Fibroblast of lung (primary cell): Measurements from ENCODE around the gene TRIM37. TPM values are rescaled to one million over a fixed set of nuclear protein-coding genes. Genes with fewer than 3 reads are reported as not detected.

Experiments
- DNase-seq, 2 donors: peaks; one replicate each; pipeline versions ENCODE4 v3.0.0 to v3.0.0-alpha.2; 2010; ENCODE audit warnings: low read depth in 2 of 2
- H2AFZ ChIP-seq: 2 replicates; pipeline ENCODE4 v1.5.1; 2012; ENCODE audit warnings: low read length, control low read depth, inconsistent platforms
- H3K27ac ChIP-seq: 2 replicates; pipeline ENCODE4 v1.5.1; 2011; ENCODE audit warnings: low read length, control low read depth; ENCODE audit not compliant: insufficient read depth
- H3K27me3 ChIP-seq: 2 replicates; pipeline ENCODE4 v1.5.1; 2011; ENCODE audit warnings: mild to moderate bottlenecking, low read length; ENCODE audit not compliant: control insufficient read depth, insufficient read depth
- H3K36me3 ChIP-seq: 2 replicates; pipeline ENCODE4 v1.5.1; 2011; ENCODE audit warnings: low read length; ENCODE audit not compliant: control insufficient read depth, insufficient read depth
- H3K4me1 ChIP-seq: 2 replicates; pipeline ENCODE4 v1.5.1; 2011; ENCODE audit warnings: low read length; ENCODE audit not compliant: control insufficient read depth, insufficient read depth; ENCODE audit errors: extremely low read depth
- H3K4me2 ChIP-seq: 2 replicates; pipeline ENCODE4 v1.5.1; 2011; ENCODE audit warnings: low read length, control low read depth; ENCODE audit not compliant: insufficient read depth; ENCODE audit errors: extremely low read depth
- H3K4me3 ChIP-seq, 4 experiments: fragments of 200-600 bp in 1 of 4; sonication (generic) in 1 of 4; replicated peaks in 1 of 4; 2 replicates each; pipeline ENCODE4 v1.5.1; 2011 to 2016; ENCODE audit warnings: low read length in 4 of 4, low read depth in 3 of 4, mild to moderate bottlenecking in 3 of 4, control low read depth in 2 of 4, inconsistent platforms in 1 of 4, mixed read lengths in 1 of 4; ENCODE audit not compliant: insufficient read depth in 1 of 4; ENCODE audit errors: control extremely low read depth in 1 of 4
- H3K79me2 ChIP-seq: 2 replicates; pipeline ENCODE4 v1.5.1; 2012; ENCODE audit warnings: mild to moderate bottlenecking, low read length, inconsistent platforms; ENCODE audit not compliant: control insufficient read depth, insufficient read depth
- H3K9ac ChIP-seq: 2 replicates; pipeline ENCODE4 v1.5.1; 2011; ENCODE audit warnings: mild to moderate bottlenecking, low read length, control low read depth; ENCODE audit not compliant: insufficient read depth
- H3K9me3 ChIP-seq: 2 replicates; pipeline ENCODE4 v1.5.1; 2012; ENCODE audit warnings: low read depth, low read length; ENCODE audit not compliant: control insufficient read depth, insufficient read depth
- H4K20me1 ChIP-seq: 2 replicates; pipeline ENCODE4 v1.5.1; 2011; ENCODE audit warnings: low read length; ENCODE audit not compliant: control insufficient read depth, insufficient read depth; ENCODE audit errors: extremely low read depth
- EZH2 ChIP-seq: IDR thresholded peaks from 2 replicates; pipeline ENCODE4 v1.5.1; 2012; ENCODE audit warnings: low read length, control low read depth, mild to moderate bottlenecking; ENCODE audit errors: missing control alignments
- polyA plus RNA-seq, 2 donors: library from polyadenylated mRNA; depleted of rRNA in 1 of 2; stranded (reverse) in 1 of 2; unstranded in 1 of 2; fragments of >200 nt; gene quantifications; 2 replicates each; pipeline ENCODE4 v1.2.1, GENCODE V29; 2011 to 2012; ENCODE audit warnings: missing spikeins in 1 of 2
- total RNA-seq: library from RNA; depleted of rRNA; stranded (reverse); fragments of >200 nt; gene quantifications from 2 replicates; pipeline ENCODE4 v1.2.1, GENCODE V29; 2014
- TF ChIP-seq, protein P1 (sequence below), 2 donors: IDR thresholded peaks in 1 of 2; conservative IDR thresholded peaks in 1 of 2; 1 replicate in 1 of 2; 2 replicates in 1 of 2; pipeline ENCODE4 v1.5.1; 2011 to 2012; ENCODE audit warnings: low read length in 2 of 2, control low read depth in 1 of 2, inconsistent platforms in 1 of 2, low read depth in 1 of 2, mild to moderate bottlenecking in 1 of 2

The TRIM37 gene
- total and polyA plus RNA-seq, 2 donors (not counting 1 experiment from before 2014, with no cell fraction given): 29.3 to 55.3 TPM

DNA sequence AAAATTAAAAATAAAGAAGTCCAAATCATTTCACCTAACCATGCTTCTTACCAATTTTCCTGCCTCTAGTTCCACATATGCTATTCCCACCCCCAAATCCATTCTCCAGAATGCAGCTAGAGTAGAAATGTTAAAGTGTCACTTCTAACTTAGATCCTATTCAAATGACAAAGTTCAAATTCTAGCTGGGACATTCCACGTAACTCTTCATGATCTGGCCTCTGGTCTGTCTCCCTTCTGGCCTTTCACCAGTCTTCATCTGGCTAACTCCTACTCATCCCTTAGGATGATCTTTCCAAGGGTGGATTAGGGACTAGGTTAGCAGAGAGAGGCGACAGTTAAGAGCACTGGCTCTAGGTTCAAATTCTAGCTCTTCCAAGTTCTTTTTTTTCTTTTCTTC is 97.9 kb downstream of the TRIM37 start:
- Histone ChIP-seq H3K4me3 (no peak overlapping the region), H3K27ac (no peak overlapping the region), H3K9ac (no peak overlapping the region), H4K20me1 (no peaks in the 10 kb centered on the region), H3K79me2 (no peaks in the 10 kb centered on the region), H3K4me1 (no peaks in the 10 kb centered on the region), H3K9me3 (no peaks in the 10 kb centered on the region), H3K4me2 (no peak overlapping the region), H3K27me3 (no peaks in the 10 kb centered on the region), H3K36me3 (no peaks in the 10 kb centered on the region), H2AFZ (no peak overlapping the region)
- DNase-seq: no peak
- TF ChIP-seq, protein P1, sequence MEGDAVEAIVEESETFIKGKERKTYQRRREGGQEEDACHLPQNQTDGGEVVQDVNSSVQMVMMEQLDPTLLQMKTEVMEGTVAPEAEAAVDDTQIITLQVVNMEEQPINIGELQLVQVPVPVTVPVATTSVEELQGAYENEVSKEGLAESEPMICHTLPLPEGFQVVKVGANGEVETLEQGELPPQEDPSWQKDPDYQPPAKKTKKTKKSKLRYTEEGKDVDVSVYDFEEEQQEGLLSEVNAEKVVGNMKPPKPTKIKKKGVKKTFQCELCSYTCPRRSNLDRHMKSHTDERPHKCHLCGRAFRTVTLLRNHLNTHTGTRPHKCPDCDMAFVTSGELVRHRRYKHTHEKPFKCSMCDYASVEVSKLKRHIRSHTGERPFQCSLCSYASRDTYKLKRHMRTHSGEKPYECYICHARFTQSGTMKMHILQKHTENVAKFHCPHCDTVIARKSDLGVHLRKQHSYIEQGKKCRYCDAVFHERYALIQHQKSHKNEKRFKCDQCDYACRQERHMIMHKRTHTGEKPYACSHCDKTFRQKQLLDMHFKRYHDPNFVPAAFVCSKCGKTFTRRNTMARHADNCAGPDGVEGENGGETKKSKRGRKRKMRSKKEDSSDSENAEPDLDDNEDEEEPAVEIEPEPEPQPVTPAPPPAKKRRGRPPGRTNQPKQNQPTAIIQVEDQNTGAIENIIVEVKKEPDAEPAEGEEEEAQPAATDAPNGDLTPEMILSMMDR (conservative IDR thresholded peaks at IDR 0.05 in 1 of 2, IDR thresholded peaks at IDR 0.05 in 1 of 2; ENCODE audit: low read depth in 1 of 2, low read length in 2 of 2): no peak
- no peak for TF ChIP-seq EZH2

DNA sequence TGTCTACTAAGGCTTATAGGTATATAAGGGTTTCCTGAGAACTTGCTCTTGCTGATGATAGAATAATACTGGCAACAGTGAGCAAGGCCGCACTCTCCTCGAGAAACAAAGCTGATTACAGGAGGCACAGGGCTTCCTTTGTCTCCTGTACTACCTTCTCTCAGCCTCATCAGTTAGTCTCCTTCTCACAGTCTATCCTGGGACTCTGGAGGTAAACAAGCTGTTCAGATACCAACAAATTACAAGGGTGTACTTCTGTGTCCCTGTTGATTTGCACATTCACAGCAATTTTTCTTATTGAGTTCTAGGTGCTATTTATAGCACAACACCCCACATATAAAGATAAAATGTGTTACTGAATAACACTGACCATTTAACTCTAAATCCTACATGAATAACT is 98.7 kb downstream of the TRIM37 start:
- no peak overlapping the region for H2AFZ ChIP-seq
- no peak overlapping the region for H3K4me2 ChIP-seq
- H3K9ac ChIP-seq: no peak overlapping the region
- H3K27ac ChIP-seq: no peak overlapping the region
- H3K79me2 ChIP-seq: no peaks in the 10 kb centered on the region
- H3K4me3 ChIP-seq: no peak overlapping the region
- no peaks in the 10 kb centered on the region for H4K20me1 ChIP-seq
- no peaks in the 10 kb centered on the region for H3K36me3 ChIP-seq
- no peaks in the 10 kb centered on the region for H3K27me3 ChIP-seq
- DNase-seq: no peak
- H3K4me1 ChIP-seq: no peaks in the 10 kb centered on the region
- no peaks in the 10 kb centered on the region for H3K9me3 ChIP-seq
- no peak for TF ChIP-seq EZH2
- TF ChIP-seq, protein P1 (conservative IDR thresholded peaks at IDR 0.05 in 1 of 2, IDR thresholded peaks at IDR 0.05 in 1 of 2; ENCODE audit: low read depth in 1 of 2, low read length in 2 of 2): no peak

DNA sequence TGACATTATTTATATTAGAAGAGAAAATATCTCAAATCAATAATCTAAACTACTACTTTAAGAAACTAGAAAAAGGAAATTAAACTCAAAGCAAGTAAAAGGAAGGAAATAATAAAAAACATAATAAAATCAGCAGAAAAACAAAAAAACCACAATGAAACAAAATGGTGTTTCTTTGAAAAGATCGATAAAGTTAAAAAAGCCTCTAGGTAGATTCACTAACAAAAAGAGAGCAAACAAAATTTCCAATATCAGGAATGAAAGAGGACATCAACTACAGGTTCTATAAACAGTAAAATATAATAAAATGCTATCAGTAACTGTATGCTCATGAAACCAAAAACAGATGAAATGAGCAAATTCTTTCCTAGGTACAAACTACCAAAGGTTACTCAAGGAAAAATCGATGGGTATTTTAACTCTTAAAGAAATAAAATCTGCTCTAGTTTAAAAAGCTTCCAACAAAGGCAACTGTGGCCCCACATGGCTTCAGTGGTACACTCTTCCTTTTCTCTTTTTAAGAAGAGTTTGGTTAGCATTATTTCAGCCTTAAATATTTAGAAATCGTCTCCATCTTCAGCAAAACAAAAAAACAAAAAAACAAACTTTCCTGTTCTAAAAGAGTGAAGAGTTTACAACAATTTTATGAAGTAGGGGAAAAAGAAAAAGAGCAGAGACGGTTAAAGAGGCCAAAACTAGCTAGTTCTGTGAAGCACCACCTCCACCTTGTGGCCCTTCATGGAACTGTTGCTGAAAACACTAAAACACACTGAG is 102.2 kb downstream of the TRIM37 start:
- Histone ChIP-seq H3K9me3 (no peaks in the 10 kb centered on the region), H3K9ac (no peak overlapping the region), H3K79me2 (no peaks in the 10 kb centered on the region), H4K20me1 (no peaks in the 10 kb centered on the region), H3K4me3 (no peak overlapping the region), H3K27ac (no peak overlapping the region), H3K27me3 (no peaks in the 10 kb centered on the region), H3K4me1 (no peaks in the 10 kb centered on the region), H2AFZ (no peak overlapping the region), H3K36me3 (no peaks in the 10 kb centered on the region), H3K4me2 (no peak overlapping the region)
- DNase-seq: peak; percentile 33 to 71
- TF ChIP-seq EZH2: no peak
- TF ChIP-seq, protein P1 (conservative IDR thresholded peaks at IDR 0.05 in 1 of 2, IDR thresholded peaks at IDR 0.05 in 1 of 2; ENCODE audit: low read depth in 1 of 2, low read length in 2 of 2): peak; percentile 93 to 95
